Fibroblast of lung (primary cell): ENCODE measurements around the gene GNB1L.

Experiments
- CTCF ChIP-seq, 2 donors: IDR thresholded peaks in 1 of 2; conservative IDR thresholded peaks in 1 of 2; 1 replicate in 1 of 2; 2 replicates in 1 of 2; pipeline ENCODE4 v1.5.1; 2011 to 2012; ENCODE audit warnings: low read length in 2 of 2, control low read depth in 1 of 2, inconsistent platforms in 1 of 2, low read depth in 1 of 2, mild to moderate bottlenecking in 1 of 2
- EZH2 ChIP-seq: IDR thresholded peaks from 2 replicates; pipeline ENCODE4 v1.5.1; 2012; ENCODE audit warnings: low read length, control low read depth, mild to moderate bottlenecking; ENCODE audit errors: missing control alignments

GRCh38 chr22:19747551-19747950 is 107.1 kb downstream of the GNB1L start:
- TF ChIP-seq CTCF (conservative IDR thresholded peaks at IDR 0.05 in 1 of 2, IDR thresholded peaks at IDR 0.05 in 1 of 2; ENCODE audit: low read depth in 1 of 2, low read length in 2 of 2) = no peak
- TF ChIP-seq EZH2 = no peak
